Stimulated activated CD8-positive, alpha-beta memory T cell treated with anti-CD3 and anti-CD28 coated beads, Interleukin-2, amount 100 ng/mL, for 1 hour (primary cell): Measurements from ENCODE around the gene C1S.

Source experiments
- DNase-seq, 2 donors: peaks; one replicate each; pipeline ENCODE4 v3.0.0-alpha.2; 2020; ENCODE audit warnings: low read depth in 2 of 2

C1S gene

GRCh38 chr12:7075939-7076338 is 15.4 kb downstream of the C1S start:
- no peak for DNase-seq

GRCh38 chr12:7076493-7076892 is 16.0 kb downstream of the C1S start:
- DNase-seq: no peak

DNA sequence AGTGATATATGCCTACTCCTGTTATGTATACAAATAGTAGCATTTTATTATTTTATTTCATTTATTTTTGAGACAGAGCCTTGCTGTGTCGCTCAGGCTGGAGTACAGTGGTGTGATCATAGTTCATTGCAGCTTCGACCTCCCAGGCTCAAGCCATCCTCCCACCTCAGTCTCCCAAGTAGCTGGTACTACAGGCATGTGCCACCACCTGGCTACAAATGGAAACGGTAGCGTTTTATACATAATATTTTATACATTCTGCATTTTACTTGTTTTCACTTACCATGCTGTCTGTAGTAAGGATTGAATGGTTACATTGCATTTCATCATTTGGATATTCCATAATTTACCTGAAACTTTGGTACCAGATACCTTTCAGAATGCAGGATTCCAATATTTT is 17.6 kb downstream of the C1S start:
- DNase-seq: no peak

- no peak for DNase-seq
Observed at GRCh38 chr12:7079826-7080125, 19.3 kb downstream of the C1S start.

GRCh38 chr12:7081037-7081436 is 20.5 kb downstream of the C1S start:
- DNase-seq: no peak

DNA sequence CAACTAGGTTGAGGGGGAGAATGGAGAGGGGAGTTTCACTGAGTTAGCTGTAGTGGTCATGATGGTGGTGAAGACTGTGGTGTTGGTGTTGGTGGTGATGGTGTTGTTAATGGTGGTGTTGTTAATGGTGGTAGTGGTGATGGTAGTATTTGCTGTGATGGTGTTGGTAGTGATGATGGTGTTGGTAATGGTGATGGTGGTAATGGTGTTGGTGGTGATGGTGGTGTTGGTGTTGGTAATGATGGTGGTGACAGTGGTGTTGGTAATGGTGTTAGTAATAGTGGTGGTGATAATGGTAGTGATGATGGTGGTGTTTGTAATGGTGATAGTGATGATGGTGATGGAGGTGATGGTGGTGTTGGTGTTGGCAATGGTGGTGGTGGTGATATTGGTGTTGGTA is 22.6 kb downstream of the C1S start:
- DNase-seq: no peak

- DNase-seq: no peak
Observed at GRCh38 chr12:7089196-7089871, 28.8 kb downstream of the C1S start.

DNA sequence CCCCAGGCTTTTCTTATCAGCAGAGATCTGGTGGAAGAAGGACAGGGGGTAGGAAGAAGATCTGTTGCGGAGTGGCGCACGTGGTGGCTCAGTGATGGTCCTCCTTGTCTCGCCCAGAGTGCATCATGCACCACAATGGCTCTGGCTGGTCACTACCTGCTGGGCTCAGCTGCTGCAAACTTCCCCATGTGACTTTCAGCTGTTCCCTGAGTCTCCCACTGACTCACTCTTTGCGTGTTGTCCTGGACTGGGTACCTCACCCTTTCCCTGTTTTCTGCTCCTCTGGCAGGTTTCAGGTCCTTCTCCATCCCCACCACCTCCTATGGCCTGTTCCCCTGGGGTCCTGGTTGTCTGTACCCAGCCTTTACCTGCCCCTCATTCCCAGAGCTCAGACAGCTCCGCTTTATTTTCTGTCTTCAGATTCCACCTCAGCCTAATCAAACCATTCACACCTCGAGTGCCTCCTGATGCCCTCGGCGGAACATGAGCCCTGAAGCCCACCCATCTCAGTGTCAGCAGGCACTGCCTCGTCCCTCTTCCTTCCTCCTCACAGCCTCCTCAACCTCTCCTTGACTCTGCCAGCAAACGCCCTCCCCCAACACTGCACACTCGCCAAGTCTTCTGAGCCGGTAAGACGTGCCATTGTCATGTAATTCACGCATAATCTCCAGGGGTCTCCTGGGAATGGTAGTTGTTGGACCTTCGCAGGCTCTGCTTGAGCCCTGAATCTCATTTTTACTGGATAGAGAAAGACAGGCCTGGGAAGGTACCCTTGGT is 29.9 kb downstream of the C1S start:
- no peak for DNase-seq

DNA sequence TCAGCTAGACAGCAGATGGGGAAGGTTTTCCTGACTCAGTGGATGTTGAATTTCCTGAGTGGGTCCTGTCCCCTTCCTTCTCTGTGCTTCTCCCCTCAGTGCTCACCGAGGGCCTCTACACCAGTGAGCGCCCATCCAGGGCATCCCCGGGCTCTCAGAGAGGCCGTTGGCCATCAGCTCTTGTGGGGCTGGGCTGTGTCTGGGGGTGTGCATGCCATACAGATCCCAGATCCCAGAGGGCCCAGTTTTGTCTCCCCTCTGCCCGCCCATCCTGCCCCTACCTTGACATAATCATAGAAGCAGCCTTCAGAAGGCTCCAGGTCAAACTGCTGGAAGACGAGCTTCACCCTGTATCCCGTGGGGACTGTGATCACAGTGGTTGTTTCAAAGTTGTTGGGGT is 30.7 kb downstream of the C1S start:
- no peak for DNase-seq

DNA sequence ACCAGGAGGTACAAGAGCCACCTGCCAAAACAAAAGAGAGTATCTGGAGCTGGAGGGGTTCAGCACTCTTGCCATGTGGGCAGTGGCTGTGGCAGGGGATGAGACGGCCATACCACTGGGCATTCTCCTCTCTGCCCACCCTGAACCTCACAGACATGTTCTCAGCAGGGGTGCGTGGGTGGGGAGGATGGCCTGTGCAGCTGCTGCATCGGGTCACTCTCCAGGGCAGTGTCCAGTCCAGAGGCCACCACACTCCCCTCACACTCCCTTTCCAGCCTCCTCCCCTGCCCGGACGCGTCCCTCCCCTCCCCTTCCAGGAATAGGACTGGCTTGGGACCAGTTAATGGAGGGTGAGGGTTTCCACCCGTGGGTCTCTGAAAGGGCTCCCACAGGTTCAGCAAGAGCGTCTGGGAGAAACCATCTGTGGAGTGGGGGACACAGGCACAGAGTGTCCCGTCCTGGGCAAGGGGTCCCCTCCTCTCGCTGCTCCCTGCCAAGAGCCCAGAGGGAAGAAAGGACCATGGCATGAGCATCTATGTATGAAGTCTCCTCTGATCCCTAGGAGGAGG is 31.2 kb downstream of the C1S start:
- no peak for DNase-seq

GRCh38 chr12:7092229-7092985 is 31.9 kb downstream of the C1S start, which contains the start of gene C1R:
TSS of gene C1R (minus strand) at chr12:7092445. CDS start at chr12:7092388, 57 bp downstream.
- DNase-seq: peak; percentile 37 to 57

GRCh38 chr12:7092986-7093460 is 32.5 kb downstream of the C1S start:
- no peak for DNase-seq

DNA sequence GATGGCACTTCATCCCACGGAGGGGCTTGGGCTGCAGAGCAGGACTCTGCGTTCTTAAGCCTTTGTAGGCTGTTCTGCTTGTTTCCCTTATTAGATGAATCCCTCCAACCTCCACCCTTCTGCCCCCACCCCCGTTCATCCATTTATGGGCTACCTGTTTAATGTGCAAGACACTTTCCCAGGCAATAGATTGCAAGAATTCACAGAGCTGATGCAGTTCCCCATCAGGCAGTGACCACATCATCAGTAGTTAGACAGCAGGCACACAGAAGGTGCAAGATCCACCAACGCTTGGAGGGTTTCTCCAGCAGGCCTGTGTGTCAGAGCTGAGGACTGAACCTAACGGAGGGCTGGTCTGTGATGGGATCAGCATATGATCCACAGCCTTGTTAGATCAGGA is 33.0 kb downstream of the C1S start:
- DNase-seq: no peak

GRCh38 chr12:7093892-7094291 is 33.4 kb downstream of the C1S start:
- no peak for DNase-seq

- DNase-seq: no peak
Observed at GRCh38 chr12:7096006-7096932, 35.8 kb downstream of the C1S start.

DNA sequence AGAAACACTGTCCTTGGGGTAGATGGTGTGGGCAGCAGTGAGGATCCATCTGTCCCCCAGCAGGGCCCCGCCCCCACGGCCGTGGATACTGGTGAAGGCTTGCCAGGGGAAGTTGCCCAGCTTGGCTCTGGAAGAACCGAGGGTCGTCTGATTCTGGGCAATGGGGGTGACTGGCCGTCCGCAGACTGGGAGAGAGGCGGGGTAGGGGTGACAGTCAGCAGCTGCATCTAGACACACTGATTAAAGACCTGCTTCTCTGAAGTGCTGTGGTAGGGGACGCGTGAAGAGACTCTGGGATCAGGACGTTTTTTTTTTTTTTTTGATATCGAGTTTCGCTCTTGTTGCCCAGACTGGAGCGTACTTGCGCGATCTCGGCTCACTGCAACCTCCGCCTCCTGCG is 36.5 kb downstream of the C1S start:
- no peak for DNase-seq

GRCh38 chr12:7099290-7099996 is 38.9 kb downstream of the C1S start:
- no peak for DNase-seq

- DNase-seq: no peak
Observed at GRCh38 chr12:7100239-7100638, 39.7 kb downstream of the C1S start.

DNA sequence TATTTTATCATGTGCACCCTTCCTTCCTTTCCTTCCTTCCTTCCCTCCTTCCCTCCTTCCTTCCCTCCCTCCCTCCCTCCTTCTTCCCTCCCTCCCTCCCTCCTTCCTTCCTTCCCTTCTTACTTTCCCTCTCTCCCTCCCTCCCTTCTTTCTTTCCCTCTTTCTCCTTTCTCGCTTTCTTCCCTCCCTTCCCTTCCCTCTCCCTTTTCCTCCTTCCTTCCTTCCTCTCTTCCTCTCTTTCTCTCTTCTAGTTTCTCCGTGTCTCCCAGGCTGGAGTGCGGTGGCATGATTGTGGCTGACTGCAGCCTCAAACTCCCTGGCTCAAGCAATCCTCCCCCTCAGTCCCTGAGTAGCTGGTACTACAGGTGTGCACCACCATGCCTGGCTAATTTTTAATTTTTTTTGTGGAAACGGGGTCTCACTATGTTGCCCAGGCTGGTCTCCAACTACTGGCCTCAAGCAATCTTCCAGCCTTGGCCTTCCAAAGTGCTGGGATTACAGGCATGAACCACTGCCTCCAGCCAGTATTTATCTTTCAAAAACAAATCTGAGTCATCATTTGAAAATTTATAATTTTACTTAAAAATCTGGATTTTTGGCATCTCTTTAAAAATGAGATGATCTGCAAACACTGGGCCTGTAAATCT is 40.7 kb downstream of the C1S start:
- no peak for DNase-seq

GRCh38 chr12:7101694-7102131 is 41.2 kb downstream of the C1S start:
- no peak for DNase-seq
